ENCODE measurements around the gene RRH. TPM values are rescaled to one million over a fixed set of nuclear protein-coding genes. Genes with fewer than 3 reads are reported as not detected.

The RRH gene
- polyA plus RNA-seq, 1 donor (not counting 4 experiments of a cell fraction or from before 2014, with no cell fraction given), result 0.20 TPM

DNA sequence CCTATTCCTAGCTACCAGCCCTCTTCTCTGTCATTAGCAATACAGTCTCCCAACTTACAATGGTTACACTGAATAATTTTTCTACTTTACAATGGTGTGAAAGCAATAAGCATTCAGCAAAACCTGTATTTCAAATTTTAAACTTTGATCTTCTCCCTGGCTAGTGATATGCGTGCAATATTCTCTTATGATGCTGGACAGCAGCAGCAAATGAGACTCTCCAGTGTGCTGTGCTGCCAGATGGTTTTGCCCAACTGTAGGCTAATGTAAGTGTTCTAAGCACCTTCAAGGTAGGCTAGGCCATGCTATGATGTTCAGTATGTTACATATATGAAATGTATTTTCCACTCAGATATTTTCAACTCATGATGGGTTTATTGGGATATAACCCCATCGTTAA is 18.1 kb upstream of the RRH start:
- dilution Hi-C loops (cut with MboI; ENCODE audit: extremely low pct_ligation_motif_present, low sequenced_read_pairs), result no loop called here
- TF ChIP-seq, protein P1, sequence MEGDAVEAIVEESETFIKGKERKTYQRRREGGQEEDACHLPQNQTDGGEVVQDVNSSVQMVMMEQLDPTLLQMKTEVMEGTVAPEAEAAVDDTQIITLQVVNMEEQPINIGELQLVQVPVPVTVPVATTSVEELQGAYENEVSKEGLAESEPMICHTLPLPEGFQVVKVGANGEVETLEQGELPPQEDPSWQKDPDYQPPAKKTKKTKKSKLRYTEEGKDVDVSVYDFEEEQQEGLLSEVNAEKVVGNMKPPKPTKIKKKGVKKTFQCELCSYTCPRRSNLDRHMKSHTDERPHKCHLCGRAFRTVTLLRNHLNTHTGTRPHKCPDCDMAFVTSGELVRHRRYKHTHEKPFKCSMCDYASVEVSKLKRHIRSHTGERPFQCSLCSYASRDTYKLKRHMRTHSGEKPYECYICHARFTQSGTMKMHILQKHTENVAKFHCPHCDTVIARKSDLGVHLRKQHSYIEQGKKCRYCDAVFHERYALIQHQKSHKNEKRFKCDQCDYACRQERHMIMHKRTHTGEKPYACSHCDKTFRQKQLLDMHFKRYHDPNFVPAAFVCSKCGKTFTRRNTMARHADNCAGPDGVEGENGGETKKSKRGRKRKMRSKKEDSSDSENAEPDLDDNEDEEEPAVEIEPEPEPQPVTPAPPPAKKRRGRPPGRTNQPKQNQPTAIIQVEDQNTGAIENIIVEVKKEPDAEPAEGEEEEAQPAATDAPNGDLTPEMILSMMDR (optimal IDR thresholded peaks at IDR 0.05 in 1 of 3, IDR thresholded peaks at IDR 0.05 in 1 of 3, conservative IDR thresholded peaks at IDR 0.05 in 1 of 3; ENCODE audit: extremely low read depth in 1 of 3, insufficient read depth in 2 of 3, low read length in 3 of 3), result no peak
- no peak for TF ChIP-seq EZH2 (IDR thresholded peaks at IDR 0.05; ENCODE audit: low read length)

DNA sequence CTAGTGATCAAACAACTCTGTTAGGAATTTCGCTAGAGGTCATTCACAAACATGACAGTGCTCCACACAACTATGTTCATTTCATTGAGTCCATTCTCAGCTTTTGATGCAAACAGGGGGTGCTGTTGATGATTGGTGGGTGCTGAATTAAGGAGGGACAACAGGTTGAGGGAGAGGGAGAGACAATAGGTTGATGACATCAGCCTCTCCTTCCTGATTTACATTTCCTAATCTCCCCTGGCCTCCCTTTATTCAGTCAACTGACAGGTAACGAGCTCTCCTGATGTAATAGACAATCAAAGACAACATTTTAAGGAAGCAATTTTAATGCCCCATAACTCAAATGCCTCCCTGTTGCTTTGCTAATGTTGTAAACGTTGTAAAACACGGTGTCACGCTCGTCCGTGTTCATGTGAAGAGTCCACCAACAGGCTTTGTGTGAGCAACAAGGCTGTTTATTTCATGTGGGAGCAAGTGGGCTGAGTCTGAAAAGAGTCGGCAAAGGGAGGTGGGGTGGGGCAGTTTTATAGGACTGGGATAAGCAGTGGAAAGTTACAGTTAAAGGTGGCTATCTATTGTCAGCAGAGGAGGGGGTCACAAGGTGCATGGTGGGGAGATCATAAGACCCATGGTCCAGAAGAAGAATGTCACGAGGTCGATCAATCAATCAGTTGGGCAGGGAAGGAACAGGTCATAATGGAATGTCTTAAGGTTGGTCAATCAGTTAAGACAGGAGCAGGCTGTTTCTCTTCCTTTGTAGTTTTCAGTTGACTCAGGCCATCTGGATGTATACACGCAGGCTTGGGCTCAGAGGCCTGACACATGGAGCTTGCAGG is 17.0 kb upstream of the RRH start:
- H3K4me3 ChIP-seq (ENCODE audit: control insufficient read depth in 2 of 3, extremely low read depth in 1 of 3, insufficient read depth in 2 of 3, low read depth in 1 of 3, low read length in 3 of 3), result no peak overlapping the region
- H3K4me2 ChIP-seq (ENCODE audit: control insufficient read depth, extremely low read depth, insufficient read depth, low read depth, low read length), result no peak overlapping the region
- dilution Hi-C loops (cut with MboI; ENCODE audit: extremely low pct_ligation_motif_present, low sequenced_read_pairs), result no loop called here
- no peak overlapping the region for H3K27ac ChIP-seq (ENCODE audit: control insufficient read depth, insufficient read depth, low read length)
- no peak overlapping the region for H3K9ac ChIP-seq (ENCODE audit: control insufficient read depth, extremely low read depth, insufficient read depth, low read length)
- no peaks in the 10 kb centered on the region for H3K9me3 ChIP-seq (ENCODE audit: control insufficient read depth, low read depth, low read length)
- no peak for TF ChIP-seq EZH2 (IDR thresholded peaks at IDR 0.05; ENCODE audit: low read length)
- TF ChIP-seq, protein P1 (optimal IDR thresholded peaks at IDR 0.05 in 1 of 3, IDR thresholded peaks at IDR 0.05 in 1 of 3, conservative IDR thresholded peaks at IDR 0.05 in 1 of 3; ENCODE audit: extremely low read depth in 1 of 3, insufficient read depth in 2 of 3, low read length in 3 of 3), result no peak
- no peaks in the 10 kb centered on the region for H4K20me1 ChIP-seq (ENCODE audit: control insufficient read depth, extremely low read depth, insufficient read depth, low read length)
- DNase-seq (ENCODE audit: low read depth, low spot score) (no peak), FAIRE-seq (no peak)
- no peaks in the 10 kb centered on the region for H3K36me3 ChIP-seq (ENCODE audit: control insufficient read depth in 2 of 2, extremely low read depth in 1 of 2, insufficient read depth in 2 of 2, low read length in 2 of 2)
- H3K9me1 ChIP-seq (ENCODE audit: control insufficient read depth, extremely low read depth, insufficient read depth, low read length), result no peaks in the 10 kb centered on the region
- no peaks in the 10 kb centered on the region for H3K27me3 ChIP-seq (ENCODE audit: control insufficient read depth, extremely low read depth, insufficient read depth, low read length)
- H2AFZ ChIP-seq (ENCODE audit: control insufficient read depth, low read length), result no peak overlapping the region
- no peaks in the 10 kb centered on the region for H3K4me1 ChIP-seq (ENCODE audit: control insufficient read depth, extremely low read depth, insufficient read depth, low read length)
- peaks cover 2% of the 10 kb centered on the region for H3K79me2 ChIP-seq (ENCODE audit: control insufficient read depth, insufficient read depth, low read length)

More for the DNA sequence above, 18.1 kb upstream of the RRH start:
- H3K9me3 ChIP-seq (ENCODE audit: control insufficient read depth, low read depth, low read length), result no peaks in the 10 kb centered on the region
- no peaks in the 10 kb centered on the region for H3K79me2 ChIP-seq (ENCODE audit: control insufficient read depth, insufficient read depth, low read length)
- FAIRE-seq, result no peak
- no peak for DNase-seq (ENCODE audit: low read depth, low spot score)
- no peak overlapping the region for H3K4me2 ChIP-seq (ENCODE audit: control insufficient read depth, extremely low read depth, insufficient read depth, low read depth, low read length)
- no peaks in the 10 kb centered on the region for H3K36me3 ChIP-seq (ENCODE audit: control insufficient read depth in 2 of 2, extremely low read depth in 1 of 2, insufficient read depth in 2 of 2, low read length in 2 of 2)
- no peaks in the 10 kb centered on the region for H3K9me1 ChIP-seq (ENCODE audit: control insufficient read depth, extremely low read depth, insufficient read depth, low read length)
- H3K27me3 ChIP-seq (ENCODE audit: control insufficient read depth, extremely low read depth, insufficient read depth, low read length), result no peaks in the 10 kb centered on the region
- H3K4me3 ChIP-seq (ENCODE audit: control insufficient read depth in 2 of 3, extremely low read depth in 1 of 3, insufficient read depth in 2 of 3, low read depth in 1 of 3, low read length in 3 of 3), result no peak overlapping the region
- no peak overlapping the region for H3K9ac ChIP-seq (ENCODE audit: control insufficient read depth, extremely low read depth, insufficient read depth, low read length)
- H3K4me1 ChIP-seq (ENCODE audit: control insufficient read depth, extremely low read depth, insufficient read depth, low read length), result no peaks in the 10 kb centered on the region
- H4K20me1 ChIP-seq (ENCODE audit: control insufficient read depth, extremely low read depth, insufficient read depth, low read length), result no peaks in the 10 kb centered on the region
- no peak overlapping the region for H2AFZ ChIP-seq (ENCODE audit: control insufficient read depth, low read length)
- H3K27ac ChIP-seq (ENCODE audit: control insufficient read depth, insufficient read depth, low read length), result no peak overlapping the region

Measured in keratinocyte (primary cell).